Activated T-cell treated with anti-CD3 and anti-CD28 coated beads, Interleukin-2, amount 50 U/mL, for 48 hours (primary cell): Measurements from ENCODE around the gene ZC3H12D.

Source experiments
- DNase-seq, 2 experiments: peaks; one replicate each; pipeline ENCODE4 v3.0.0-alpha.2; 2020

ZC3H12D gene

DNA sequence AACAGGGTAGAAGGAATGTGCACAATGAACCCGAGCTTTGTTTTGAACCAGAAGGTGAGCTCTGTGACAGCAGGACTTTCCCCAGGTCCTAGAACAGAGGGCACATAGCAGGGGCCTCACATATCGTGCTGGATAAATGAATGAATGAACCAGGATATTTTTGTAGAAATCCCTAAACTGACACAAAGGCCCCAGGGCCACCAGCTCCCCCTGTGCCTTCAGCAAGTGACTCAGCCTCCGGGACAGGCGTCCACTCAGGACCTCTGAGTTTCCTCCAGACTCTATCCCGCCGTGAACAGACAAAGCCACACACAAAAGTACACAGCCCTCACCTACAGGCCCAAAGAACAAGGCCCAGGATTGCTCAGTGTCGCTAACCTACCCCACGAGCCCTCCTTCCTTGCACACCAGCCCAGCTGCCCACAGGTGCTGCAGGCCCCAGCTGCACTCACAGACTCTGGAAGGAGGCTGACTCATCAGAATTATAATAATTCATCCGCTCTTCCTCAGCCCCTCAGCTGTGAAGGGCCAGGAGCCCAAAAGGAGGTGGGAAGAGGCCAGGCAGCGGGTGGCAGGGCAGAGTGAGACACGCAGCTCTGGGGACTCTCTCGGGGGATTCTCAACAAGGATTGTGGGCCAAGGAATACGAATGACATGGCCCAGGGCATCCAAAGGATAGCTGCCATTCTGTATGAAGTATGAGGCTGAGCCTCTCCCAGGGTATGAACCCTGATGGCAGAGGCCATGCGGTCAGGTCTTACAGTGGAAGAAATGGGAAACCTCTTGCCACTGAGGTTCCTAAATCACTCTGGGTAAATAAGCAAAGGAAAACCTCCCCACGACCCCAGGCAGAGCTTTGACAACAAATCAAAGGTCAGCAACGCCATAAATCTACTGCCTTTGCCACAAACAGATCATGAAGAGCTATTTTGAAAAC, 43.8 kb downstream of the ZC3H12D start:
- no peak for DNase-seq

DNA sequence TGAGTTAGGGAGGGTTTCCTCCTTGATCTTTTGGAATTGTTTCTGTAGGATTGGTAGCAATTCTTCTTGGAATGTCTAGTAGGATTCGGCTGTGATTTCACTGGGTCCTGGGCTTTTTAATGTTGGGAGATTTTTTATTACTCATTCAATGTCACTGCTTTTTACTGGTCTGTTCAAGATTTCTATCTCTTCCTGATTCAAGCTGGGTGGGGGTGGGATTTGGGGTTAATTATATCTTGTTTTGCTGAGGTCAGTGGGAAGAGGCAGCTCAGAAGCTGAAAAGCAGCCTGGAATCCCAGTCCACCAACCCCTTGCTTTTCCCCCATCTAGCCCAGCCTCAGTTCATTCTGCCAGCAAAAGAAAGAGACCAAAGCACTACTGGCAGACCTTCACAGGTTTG, 45.2 kb downstream of the ZC3H12D start:
- DNase-seq: no peak

DNA sequence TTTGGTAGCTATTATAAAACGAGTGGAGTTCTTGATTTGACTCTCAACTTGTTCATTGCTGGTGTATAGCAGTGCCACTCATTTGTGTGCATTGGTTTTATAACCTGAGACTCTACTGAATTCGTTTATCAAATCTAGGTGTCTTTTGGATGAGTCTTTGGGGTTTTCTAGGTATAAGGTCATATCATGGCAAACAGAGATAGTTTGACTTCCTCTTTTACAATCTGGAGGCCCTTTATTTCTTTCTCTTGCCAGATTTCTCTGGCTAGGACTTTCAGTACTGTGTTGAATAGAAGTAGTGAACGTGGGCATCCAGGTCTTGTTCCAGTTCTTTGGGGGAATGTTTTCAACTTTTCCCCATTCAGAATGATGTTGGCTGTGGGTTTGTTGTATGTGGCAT, 46.0 kb downstream of the ZC3H12D start:
- DNase-seq: no peak

DNA sequence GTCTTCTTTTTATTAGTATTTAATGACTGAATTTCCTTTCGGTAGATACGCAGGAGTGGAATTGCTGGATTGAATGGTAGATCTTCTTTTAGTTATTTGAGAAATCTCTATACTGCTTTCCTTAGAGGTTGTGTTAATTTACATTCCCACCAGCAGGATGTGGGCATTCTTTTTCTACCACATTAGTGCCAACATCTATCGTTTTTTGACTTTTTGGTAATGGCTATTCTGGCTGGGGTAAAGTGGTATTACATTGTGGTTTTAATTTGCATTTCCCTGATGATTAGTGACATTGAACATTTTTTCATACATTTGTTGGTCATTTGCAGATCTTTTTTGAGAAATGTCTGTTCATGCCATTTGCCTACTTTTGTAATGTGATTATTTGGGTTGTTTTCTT, 47.6 kb downstream of the ZC3H12D start:
- no peak for DNase-seq

DNA sequence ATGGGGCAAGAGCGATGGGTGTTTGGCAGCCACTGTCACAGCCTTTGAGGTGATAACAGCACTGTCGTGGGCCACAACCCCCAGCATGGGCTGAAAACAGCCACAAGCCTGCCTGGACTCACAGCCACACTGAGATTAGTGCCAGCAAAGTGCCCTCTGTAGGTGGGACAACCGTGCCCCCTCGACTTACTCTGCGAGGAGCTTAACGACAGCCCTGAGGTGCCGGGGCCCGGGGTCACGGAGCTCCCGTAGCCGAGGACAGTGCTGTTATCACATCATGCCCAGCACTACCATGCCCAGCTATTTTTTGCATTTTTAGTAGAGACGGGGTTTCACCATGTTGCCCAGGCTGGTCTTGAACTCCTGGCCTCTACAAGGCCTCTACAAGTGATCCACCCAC, 48.2 kb downstream of the ZC3H12D start:
- no peak for DNase-seq

DNA sequence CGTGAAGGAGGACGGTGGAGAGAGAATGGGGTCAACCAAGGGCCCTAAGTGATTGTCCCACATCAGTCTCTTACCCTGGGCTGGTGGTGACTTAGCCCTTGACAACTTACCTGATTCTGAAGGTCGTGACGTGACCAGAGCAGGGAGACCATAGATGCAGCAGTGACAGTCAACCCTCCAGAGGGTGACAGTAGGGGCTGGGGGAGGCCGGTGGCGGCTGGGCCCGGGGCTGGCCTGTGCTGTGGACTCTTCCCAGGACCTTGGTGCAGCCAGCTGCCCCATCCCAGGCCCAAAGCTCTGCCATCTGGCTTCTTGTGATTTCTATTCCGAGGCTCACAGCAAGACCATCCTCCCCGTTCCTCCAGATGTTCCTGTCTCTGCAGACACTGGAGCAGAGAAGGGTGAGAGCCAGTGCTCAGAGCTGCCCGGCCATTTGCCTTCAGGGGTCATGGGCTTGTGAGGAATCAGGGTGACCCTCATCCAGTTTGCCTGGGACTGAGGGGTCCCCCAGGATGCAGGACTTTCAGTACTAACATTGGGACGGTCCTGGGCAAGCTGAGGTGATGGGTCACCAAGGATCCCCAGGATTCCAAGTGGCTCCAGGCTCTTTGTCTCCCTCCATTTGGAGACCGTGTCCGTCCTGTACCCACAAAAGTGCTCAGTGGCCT, 48.8 kb downstream of the ZC3H12D start:
- peak; percentile 12 to 15 for DNase-seq

DNA sequence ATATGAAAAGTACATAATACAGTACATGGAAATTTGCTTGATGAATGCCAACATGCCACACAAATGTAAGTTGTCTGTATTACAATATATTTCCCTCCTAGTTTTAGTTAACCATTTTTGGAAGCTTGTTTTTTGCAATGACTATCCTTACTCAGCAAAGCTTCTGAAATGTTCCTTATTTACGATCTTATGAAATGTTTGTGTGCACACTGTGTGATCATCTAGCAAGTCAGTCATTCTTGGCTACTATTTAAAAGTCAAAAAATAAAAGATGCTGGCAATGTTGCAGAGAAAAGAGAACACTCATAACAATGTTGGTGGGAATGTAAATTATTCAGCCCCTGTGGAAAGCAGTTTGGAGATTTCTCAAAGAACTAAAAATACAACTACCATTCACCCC, 50.9 kb downstream of the ZC3H12D start:
- no peak for DNase-seq

DNA sequence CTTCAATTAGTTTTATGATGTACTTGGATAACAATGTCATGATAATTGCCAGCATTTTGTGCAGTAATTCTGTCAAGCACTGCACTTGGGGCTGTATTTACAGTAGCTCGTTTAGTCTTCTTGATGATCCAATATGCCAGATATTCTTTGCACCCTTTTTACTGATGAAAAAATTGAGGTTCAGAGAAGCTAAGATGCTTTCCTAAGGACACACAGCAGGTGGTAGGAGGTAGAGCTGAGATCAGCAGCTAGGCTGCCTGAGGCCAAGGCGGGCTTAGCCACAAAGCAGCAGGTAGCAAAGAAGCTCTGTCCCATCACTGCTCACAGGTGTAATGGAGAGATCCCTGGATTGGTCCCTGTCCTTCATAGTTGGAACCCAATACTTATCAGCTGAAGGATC, 51.4 kb downstream of the ZC3H12D start:
- peak in 1 of 2 experiments; percentile 8 for DNase-seq

DNA sequence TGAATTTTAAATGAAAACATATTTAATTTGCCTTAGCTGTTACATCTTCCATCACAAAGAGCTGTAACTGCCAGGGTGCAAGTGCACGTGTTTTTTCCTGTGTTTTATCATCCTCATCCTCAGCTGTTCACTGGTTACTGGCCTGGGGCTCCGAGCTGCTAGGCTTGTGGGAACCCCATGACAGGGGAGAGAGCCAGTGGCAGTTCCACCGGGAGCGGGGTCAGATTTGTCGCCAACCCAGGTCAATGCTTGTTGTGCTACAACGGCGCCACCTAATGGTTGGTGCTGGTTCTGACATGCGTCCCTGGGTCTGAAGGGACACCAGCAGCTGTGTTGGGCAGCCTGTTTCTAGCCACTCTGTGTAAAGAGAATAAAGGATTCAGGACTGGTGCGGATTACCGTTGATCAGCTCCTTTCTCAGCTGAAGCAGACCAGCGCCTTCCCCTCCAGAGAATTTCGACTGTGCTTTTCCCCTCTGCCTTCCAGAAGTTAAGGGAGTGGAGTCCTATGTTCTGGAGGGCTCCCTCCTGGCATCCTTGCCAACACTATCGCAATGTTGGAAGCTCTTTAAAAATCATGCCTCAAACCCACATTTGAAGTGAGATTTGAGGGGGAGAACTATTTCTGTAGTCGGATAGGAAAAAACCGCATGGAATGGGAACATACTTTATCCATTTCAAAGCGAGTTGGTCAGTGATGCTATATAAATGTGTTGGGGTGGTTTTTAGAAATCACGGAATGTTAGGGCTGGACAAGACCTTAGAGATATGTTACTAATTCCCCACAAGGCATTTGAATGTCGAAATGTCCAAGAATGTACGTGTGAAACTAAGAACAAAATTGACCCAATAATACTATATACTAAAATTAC, 52.7 kb downstream of the ZC3H12D start:
- peak; percentile 97 to 98 for DNase-seq

DNA sequence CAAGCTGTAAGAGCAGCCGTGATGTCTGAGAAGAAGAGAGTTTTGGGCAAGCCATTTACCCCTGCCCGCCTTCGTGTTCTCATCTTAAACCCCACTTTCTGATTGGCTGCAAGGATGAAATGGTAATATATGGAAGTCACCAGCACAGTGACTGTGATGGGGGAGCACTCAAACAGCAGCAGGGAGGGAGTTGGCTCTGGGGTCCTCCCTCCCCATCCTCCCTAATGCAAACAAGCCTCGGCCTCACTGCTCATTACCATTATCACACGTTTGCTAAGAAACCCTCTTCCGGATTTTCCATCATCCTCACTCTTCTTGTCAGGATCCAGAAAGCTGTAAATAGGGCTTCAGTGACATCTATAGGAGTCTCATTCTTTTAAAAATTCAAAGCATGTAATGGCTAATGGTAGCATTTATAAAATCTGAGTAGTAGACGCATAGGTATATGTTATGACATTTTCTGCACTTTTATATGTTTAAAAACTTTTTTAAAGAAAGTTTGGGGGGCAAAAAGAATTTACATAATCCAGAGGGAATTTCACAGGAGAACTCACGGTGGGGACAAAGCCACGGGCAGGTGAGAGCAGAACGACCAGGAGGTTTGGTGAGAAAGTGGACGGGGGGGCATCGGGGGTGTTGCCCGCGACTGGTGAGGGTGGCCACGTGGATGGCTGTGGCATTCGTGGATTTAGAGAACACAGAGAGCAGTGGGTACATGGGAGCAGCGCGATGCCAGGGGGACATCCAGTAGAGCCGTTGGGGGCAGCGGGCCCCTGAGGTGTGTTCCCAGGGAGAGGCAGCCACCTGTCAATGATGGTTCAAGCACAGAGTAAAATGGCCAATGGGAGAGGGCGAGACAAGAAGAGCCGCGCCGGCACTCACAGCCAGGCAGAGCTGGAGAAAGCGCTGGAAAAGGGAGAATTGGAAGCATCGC, 55.1 kb downstream of the ZC3H12D start:
- peak in 1 of 2 experiments; percentile 12 for DNase-seq

DNA sequence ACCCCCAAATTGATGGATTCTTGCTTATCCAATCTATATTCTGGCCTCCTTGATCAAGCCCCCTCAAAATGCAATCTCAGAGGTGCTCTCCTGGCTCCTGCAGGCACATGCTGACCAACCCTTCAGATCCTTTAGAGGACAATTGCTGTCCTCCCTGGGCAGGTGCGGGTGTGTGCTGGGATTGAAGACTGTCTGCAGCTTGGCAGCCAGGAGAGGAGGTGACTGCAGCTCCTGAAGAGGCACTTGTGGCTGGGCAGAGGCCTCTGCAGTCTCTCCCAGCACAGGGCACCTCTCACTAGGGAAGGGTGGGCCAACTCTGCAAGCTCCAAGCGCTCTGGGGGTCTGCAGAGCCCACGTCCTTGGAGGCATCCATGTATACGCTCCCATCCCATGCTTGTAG, 56.2 kb downstream of the ZC3H12D start:
- DNase-seq: peak in 1 of 2 experiments; percentile 15

DNA sequence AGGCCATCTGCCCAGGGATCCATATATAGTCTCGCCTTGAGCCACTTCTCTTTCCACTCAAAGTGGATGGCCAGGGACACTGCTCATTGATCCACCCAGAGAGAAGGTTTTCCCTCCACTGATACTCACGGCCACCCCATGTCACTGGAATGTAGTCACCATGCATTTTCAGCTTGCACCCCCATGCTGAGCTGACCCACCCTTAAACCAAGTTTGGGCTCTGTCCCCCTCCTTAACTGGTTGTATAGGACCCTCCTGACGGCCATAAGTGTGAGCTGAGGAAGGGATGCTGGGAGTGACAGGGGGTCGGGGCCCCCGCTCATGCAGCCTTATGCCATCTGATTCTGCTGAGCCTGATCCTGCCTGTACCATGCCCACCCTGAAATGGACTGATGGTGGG, 59.1 kb downstream of the ZC3H12D start:
- no peak for DNase-seq

DNA sequence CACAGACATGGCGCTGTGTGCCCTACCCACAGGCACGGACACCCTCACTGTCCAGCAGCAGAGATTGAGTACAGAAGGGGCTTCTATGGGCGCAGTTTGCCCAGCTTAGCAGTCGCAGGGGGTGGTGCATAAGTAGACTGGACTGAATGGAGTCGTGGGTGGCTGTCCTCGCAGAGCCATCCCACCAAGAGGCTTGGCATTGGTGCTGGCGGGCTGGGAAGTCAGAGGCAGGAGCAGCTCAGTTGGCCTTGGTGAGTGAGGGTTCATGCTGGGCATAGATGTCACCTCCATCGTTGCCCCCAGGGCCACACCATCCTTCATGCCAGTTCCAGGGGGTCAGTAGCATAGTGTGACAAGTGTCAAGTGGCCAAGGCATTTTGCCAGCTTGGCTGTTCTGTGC, 59.6 kb downstream of the ZC3H12D start:
- DNase-seq: no peak

DNA sequence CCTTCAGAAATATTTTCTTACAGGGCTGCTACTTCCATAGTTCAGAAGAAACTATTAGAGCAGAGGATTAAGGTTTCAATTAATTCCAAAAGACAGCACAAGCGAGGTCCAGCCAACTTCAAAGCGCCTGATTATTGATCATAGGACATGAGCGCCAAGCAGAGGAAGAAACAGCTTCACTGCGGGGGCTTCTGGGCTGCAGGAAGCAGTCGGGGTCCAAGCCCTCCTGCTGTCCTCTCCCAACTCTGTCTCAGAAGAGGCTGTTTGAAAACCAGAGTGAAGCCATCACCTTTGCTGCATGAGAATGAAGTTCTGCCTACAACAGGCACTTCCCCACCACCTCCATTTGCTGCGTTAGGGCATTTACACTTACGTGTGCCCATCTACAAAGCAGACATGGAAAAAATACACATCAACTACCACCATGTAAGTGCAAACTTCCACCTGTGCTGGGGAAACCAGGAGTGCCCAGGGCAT, 60.8 kb downstream of the ZC3H12D start:
- no peak for DNase-seq

DNA sequence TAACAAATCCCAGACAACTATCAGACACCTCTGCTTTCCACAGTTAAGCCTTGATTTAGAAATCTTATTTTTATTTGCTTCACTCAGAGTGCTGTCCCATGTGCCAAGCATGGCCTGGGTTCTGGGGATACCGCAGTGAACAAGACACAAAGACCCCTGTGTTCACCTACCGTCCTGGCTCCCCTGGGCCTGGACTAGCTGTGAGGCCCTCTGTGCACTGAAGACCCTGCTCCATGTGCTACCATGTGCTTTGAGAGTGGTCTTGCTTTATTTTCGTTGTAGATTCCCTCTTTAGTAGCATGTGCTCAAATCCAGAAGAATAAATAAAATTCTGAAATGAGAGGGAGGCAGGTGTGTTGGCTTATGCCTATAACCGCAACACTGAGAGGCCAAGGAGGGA, 62.2 kb downstream of the ZC3H12D start:
- DNase-seq: no peak

DNA sequence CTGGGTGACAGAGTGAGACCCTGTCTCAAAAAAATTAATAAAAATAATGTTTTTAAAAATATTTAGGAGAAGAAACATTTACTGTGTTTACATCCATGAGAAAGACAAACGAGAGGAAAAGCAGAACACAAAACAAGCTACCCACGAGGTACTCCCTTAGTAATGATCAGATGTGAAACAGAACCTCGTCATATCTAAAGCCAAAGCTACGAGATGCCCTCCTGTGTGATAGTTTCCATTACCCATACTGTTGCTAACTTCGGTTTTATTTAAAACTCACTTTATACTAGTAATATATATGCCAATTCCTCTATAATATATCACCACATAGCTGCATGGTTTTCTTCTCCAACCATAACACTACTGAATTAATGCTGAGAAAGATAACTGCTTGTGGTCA, 63.7 kb downstream of the ZC3H12D start:
- no peak for DNase-seq

DNA sequence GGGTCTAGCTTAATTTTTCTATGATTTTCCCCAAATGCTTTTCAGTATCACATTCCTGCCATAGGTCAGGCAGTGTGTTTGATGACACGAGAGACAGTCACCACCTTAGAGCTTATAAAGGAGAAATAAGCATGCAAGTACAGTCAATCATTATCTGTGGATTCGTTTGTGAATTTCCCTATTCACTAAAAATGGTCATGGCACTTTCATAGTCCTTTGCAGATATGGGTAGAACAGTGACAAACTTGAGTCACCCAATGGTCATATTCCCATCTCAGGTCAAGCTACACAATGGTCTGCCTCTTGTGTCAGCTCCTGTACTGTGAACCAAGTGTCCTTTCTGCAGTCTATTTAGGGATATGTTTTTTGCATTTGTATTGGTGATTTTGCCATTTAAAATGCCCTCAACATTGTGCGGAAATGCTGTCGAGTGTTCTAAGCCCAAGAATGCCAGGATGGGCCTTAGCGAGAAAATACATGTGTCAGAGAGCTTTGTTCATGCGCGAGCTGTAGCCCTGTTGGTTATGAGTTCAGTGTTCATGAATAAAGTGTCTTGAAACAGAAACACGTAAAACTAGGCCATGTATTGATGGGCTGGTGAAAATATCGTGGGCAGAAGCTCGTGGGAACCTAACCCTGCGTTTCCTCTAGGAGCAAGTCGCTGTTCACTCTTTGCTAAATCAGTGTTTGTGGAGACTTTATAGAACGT, 65.0 kb downstream of the ZC3H12D start:
- DNase-seq: no peak

DNA sequence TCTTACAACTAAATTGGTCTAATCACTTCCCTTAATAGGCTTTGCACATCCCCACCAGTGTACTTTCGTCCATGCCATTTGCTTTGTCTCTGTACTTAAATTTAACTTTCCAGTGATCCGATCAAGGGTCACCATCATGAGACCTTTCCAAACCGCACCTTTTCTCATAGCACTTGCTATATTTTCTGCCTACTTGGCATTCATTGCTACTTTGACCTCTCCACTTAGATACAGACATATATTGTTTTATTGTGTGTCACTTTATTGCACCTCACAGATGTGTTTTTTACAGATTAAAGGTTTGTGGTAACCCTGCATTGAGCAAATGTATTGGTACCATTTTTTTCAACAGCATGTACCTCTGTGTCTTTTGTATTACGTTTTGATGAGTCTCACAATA, 70.0 kb downstream of the ZC3H12D start:
- no peak for DNase-seq

DNA sequence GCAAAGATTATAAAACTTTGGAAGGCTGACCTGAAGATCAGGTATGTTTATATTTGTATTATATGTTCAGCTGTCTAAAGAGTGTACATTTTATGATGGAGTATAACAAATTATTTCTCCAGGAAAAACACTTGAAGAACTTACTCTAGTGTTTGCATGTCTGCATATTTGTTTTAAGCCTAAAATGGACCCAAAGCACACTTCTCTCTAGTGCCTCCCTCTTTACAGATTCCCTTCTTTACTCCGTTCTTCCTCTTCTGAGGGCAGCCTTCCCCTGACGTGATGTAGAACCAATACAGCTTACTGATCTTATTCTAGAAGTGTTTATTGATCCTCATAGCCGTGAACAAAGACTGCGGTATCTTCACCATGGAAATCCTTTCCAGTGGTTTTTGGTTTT, 70.8 kb downstream of the ZC3H12D start:
- DNase-seq: no peak

DNA sequence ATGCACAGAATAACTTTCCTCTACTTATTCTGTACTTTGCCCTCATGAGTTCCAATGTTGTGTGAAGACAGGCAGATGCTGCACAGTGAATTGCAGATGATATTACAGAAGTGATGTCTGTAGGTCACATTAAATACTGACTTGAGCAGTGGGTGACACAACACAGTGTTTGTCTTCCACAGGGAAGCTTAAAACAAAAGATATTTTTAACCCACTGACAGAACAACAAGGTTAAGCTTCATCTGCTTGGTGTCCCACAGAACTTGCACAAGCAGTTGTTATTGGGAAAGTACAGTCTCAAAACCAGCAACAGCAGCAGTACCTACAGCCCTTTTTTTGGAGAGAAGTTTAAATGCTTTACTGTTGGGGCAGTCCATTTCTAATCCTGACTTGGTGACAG, 74.3 kb downstream of the ZC3H12D start:
- DNase-seq: no peak

DNA sequence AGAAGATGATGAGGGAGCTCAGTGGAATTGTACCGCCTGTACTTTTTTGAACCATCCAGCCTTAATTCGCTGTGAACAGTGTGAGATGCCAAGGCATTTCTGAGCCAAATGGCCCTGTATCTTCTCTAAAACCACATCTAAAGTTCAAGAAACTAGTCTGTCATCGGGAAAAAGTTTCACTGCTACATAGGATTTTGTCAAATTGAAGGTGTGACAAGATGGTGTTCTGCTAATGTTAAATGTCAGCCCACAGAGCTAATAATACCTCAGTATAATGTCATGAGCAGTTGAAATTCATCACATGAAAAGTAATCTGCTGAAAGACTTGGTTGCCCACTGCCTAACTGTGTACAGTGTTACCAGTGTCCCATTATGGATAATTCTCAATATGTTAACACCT, 75.2 kb downstream of the ZC3H12D start:
- DNase-seq: no peak
